GM18511 (cell line): ENCODE results near the gene S100Z.
"Not testable (repeated sequence)": the region's sequence is repeated elsewhere in the genome, so short reads cannot be mapped to it uniquely, and the experiment has no call there.

Experiments
- ATAC-seq: cut with Tn5 transposase; IDR thresholded peaks from one replicate; pipeline ENCODE4 v1.9.1; 2021; ENCODE audit warnings: mild to moderate bottlenecking, moderate library complexity; ENCODE audit not compliant: unreplicated experiment

S100Z gene

DNA sequence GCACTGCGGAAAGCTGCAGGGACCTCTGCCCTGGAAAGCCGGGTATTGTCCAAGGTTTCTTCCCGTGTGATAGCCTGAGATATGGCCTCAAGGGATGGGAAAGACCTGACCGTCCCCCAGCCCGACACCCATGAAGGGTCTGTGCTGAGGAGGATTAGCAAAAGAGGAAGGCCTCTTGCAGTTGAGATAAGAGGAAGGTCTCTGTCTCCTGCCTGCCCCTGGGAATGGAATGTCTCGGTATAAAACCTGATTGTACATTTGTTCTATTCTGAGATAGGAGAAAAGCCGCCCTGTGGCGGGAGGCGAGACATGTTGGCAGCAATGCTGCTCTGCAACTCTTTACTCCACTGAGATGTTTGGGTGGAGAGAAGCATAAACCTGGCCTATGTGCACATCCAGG, 95.4 kb downstream of the S100Z start:
- ATAC-seq = not testable (repeated sequence)

DNA sequence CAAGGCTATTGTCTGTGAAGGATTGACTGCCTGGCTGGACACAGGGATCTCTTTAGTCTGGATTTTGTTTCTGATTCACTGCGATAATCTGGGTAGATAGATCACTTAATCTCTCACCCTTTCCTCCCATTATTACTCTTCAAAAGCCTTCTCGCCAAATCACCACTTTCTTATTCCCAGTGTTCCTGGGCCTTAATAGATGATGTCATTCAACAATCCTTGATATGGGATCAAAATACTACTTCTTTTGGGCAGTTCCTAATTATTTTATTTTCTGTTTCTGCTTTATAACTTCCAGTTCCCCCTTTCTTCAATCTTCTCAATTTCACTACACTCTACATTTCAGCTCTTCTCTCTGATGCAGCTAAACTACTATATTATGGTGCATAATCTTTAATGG, 96.3 kb downstream of the S100Z start:
- no peak for ATAC-seq

DNA sequence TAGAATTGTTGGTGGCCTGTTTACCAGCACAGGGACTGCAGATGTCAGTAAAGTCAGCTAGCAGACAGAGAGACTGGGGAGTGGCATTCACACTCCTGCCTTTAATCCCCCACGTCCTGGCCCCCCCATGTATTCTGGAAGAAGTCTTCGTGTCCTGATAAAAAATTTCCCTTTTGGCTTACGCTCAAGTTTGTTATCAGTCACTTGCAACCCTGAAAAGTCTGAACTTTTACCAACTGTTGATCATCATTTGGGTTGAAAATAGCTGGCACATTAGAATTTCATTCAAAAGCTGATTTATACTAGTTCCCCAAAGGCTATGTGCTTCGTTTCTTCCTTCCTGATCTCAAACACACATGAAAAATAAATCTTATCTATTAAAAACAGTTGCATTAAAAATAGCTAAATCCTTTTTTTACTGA, 97.3 kb downstream of the S100Z start:
- ATAC-seq = no peak

DNA sequence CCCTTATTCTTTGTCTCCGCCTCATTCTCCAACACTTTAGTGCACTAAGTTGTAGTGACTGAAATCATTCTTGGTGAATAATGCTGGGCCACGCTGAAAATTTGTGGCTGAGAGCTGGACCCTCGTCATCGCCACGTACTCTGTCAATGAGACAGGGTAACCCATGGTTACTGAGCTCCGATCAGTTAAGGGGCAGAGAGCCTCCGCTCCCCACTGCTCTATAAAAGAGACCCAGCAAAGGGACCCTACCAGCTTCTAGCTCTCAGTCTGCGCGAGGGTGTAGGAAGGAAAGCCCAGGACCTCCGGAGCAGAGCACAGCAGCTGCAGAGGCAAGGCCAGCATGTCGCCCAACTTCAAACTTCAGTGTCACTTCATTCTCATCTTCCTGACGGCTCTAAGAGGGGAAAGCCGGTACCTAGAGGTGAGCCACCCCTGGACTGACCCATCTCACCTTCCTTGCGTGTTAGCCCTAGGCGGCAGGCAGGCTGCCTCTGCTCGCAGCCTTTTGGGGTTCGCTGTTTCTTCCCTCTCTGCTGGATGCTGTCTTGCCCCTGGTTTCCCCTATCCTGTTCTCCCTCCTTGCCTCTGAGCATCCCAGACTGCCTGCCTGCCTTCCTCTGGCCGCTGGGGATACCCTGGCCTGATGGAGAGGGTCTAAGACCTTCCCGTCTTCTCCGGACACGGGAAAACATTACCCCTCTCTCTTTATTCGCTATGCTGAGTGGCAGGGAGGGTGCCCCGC, 103.2 kb downstream of the S100Z start, which contains the start of gene CRHBP:
Gene CRHBP (plus strand): TSS at position 251 of the 742 bp plus-strand sequence. CDS start 90 bp downstream, at position 341.
- no peak for ATAC-seq

GRCh38 chr5:76953551-76954382, 104.0 kb downstream of the S100Z start:
- no peak for ATAC-seq

DNA sequence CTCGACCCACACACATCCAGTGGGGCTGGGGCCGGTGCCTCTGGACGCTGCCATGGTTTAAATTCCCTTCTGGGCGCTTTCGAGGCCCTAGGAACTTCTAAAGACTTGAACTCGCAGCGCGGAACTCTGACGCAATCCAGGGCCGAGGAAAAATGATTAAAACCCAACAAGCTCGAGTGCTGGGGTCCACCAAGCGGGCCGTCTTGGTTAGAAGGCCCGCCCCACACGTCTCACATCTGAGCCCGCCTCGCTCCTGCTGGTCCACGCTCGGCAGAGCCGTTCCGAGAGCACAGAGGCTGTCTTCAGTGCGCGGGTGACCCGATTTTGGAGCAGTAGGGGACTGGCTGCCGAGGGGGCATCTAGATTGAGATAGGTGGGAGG, 104.6 kb downstream of the S100Z start:
- ATAC-seq = no peak

DNA sequence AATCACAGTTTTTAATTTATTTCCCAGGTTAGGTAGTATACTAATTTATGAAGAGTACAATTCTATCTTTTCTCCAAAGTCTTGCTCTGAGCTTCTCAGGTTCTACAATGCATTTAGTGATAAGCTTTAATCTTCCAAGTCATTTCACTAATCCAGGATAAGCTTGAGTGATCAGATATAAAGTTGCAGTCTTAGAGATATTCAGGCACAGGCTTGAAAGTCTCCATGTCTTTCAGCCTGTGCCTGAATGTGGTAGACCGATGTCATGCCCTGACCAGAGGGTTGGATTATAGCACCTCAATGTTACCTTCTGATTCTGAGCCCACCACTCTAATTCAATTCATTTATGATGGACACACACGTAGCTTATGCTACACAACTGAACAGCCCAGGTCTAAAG, 106.2 kb downstream of the S100Z start:
- no peak for ATAC-seq

GRCh38 chr5:76958991-76959767, 109.4 kb downstream of the S100Z start:
- ATAC-seq = no peak

- ATAC-seq = peak; percentile 78
Measured at GRCh38 chr5:76960004-76960625, 110.3 kb downstream of the S100Z start.

- ATAC-seq = no peak
Measured at GRCh38 chr5:76964060-76964459, 114.2 kb downstream of the S100Z start.
